Endodermal cell (in vitro differentiated cells): Measurements from ENCODE around the gene MLLT1. TPM values are rescaled to one million over a fixed set of nuclear protein-coding genes. Genes with fewer than 3 reads are reported as not detected.
A peak's percentile ranks its signal among the peaks of the same experiment; 100 is the strongest.

Experiments
- DNase-seq: peaks from one replicate; pipeline ENCODE4 v3.0.0-alpha.2; 2017
- H3K27ac ChIP-seq: 2 replicates; pipeline ENCODE4 v1.5.1; 2013; ENCODE audit warnings: mild to moderate bottlenecking, low read depth, low read length, moderate library complexity
- H3K27me3 ChIP-seq: 2 replicates; pipeline ENCODE4 v1.6.1; 2013; ENCODE audit warnings: mild to moderate bottlenecking, low read length, moderate library complexity; ENCODE audit not compliant: insufficient read depth, control insufficient read depth, poor library complexity, severe bottlenecking
- H3K36me3 ChIP-seq: 2 replicates; pipeline ENCODE4 v1.7.0; 2013; ENCODE audit warnings: mild to moderate bottlenecking, low read length, moderate library complexity; ENCODE audit not compliant: control insufficient read depth, insufficient read depth
- H3K4me1 ChIP-seq: one replicate; pipeline ENCODE4 v1.7.0; 2013; ENCODE audit warnings: low read length; ENCODE audit not compliant: control insufficient read depth, insufficient read depth
- H3K4me3 ChIP-seq: 2 replicates; pipeline ENCODE4 v1.5.1; 2013; ENCODE audit warnings: mild to moderate bottlenecking, low read length, moderate library complexity
- H3K9ac ChIP-seq: 2 replicates; pipeline ENCODE4 v1.6.1; 2013; ENCODE audit warnings: mild to moderate bottlenecking, low read length, moderate library complexity; ENCODE audit not compliant: poor library complexity, severe bottlenecking; ENCODE audit errors: extremely low read depth
- H3K9me3 ChIP-seq: 2 replicates; pipeline ENCODE4 v1.6.1; 2013; ENCODE audit warnings: mild to moderate bottlenecking, low read length, moderate library complexity; ENCODE audit not compliant: control insufficient read depth
- H3K27ac Mint-ChIP-seq: 2 replicates; pipeline ENCODE4 v1.8.0; 2020; ENCODE audit warnings: mixed read lengths
- H3K27me3 Mint-ChIP-seq: 2 replicates; pipeline ENCODE4 v1.8.0; 2021; ENCODE audit warnings: mild to moderate bottlenecking, mixed read lengths; ENCODE audit not compliant: insufficient read depth
- H3K36me3 Mint-ChIP-seq: 2 replicates; pipeline ENCODE4 v1.8.0; 2020; ENCODE audit warnings: low read depth, mixed read lengths
- H3K4me1 Mint-ChIP-seq: 2 replicates; pipeline ENCODE4 v1.8.0; 2020; ENCODE audit warnings: mixed read lengths
- H3K4me3 Mint-ChIP-seq: 2 replicates; pipeline ENCODE4 v1.8.0; 2020; ENCODE audit warnings: mild to moderate bottlenecking, moderate library complexity, mixed read lengths
- H3K9me3 Mint-ChIP-seq: 2 replicates; pipeline ENCODE4 v1.8.0; 2020; ENCODE audit warnings: mild to moderate bottlenecking, mixed read lengths
- WGBS, 2 experiments: methylation state at CpG; one replicate each; pipeline versions ENCODE4 v1.1.5 to v1.1.7; 2013; ENCODE audit warnings: missing lambda C conversion rate in 2 of 2, mixed read lengths in 1 of 2; ENCODE audit not compliant: insufficient coverage in 1 of 2, insufficient read length in 1 of 2; 5-methylcytosine and 5-hydroxymethylcytosine counted together
- total RNA-seq, 2 donors: library from RNA; stranded (reverse); fragmentation: NEBNext Ultra II Directional in 1 of 2; extraction: Animal tissue kit (Norgen Biotek cat#: 25700) in 1 of 2; gene quantifications; 2 replicates in 1 of 2; 3 replicates in 1 of 2; pipeline ENCODE4 v1.2.1, GENCODE V29; 2021
- TF ChIP-seq, protein P1 (sequence below): fragments of 200-600 bp; sonication (generic); conservative IDR thresholded peaks from 2 replicates; pipeline ENCODE4 v1.5.0; 2021; ENCODE audit warnings: antibody characterized with exemption, mild to moderate bottlenecking

Gene MLLT1
- total RNA-seq, 2 donors from 2014 or later = 50.1 to 51.8 TPM

DNA sequence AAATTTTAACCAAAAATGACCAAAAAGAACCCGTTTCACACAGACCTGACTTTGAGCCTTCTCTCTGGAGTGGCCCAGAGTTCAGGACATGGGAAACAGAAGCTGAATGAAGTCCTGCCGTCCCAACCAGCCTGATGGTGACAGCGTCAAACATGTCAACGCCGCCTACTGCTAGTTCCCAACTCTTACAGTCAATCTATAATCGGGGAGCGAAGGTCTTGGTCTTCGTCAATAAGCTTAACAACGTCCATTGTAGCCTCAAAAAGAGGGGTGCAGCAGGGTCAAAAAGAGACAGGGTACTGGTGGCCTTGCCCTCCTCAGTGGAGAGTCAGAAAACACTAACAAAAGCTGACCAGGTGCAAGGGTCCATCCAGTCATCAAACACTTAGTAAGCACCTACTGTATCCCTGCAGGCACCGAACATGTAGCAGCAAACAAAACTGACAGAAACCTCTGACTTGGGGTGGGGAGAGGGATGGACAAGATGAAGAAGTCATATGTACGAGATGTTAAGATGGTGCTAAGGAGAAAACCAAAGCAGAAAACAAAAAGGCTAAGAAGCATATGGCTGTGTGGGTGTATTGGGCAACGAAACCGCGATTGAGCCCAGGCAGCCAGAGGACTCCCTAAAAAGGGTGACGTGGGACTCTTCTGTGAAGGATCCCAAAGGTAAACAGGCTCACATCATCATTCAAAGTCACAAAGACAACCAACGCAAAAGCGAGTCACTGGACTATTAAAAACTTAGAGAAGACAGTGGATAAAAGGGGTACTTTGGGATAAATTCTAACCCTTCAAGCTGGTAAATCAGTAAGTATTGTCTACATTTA, 12.0 kb downstream of the MLLT1 start:
- Histone ChIP-seq H3K4me1 (peaks cover 11% of the 10 kb centered on the region), H3K9ac (no peak overlapping the region), H3K4me3 (no peak overlapping the region), H3K9me3 (no peaks in the 10 kb centered on the region), H3K27ac (no peak overlapping the region), H3K36me3 (peaks cover 54% of the 10 kb centered on the region), H3K27me3 (no peaks in the 10 kb centered on the region)
- H3K27me3 Mint-ChIP-seq = no peaks in the 10 kb centered on the region
- DNase-seq = no peak
- peaks cover 58% of the 10 kb centered on the region for H3K36me3 Mint-ChIP-seq
- H3K27ac Mint-ChIP-seq = peak overlapping the region; percentile 27
- TF ChIP-seq, protein P1, sequence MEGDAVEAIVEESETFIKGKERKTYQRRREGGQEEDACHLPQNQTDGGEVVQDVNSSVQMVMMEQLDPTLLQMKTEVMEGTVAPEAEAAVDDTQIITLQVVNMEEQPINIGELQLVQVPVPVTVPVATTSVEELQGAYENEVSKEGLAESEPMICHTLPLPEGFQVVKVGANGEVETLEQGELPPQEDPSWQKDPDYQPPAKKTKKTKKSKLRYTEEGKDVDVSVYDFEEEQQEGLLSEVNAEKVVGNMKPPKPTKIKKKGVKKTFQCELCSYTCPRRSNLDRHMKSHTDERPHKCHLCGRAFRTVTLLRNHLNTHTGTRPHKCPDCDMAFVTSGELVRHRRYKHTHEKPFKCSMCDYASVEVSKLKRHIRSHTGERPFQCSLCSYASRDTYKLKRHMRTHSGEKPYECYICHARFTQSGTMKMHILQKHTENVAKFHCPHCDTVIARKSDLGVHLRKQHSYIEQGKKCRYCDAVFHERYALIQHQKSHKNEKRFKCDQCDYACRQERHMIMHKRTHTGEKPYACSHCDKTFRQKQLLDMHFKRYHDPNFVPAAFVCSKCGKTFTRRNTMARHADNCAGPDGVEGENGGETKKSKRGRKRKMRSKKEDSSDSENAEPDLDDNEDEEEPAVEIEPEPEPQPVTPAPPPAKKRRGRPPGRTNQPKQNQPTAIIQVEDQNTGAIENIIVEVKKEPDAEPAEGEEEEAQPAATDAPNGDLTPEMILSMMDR = no peak
- peaks cover 15% of the 10 kb centered on the region for H3K4me1 Mint-ChIP-seq
- 89 to 91% methylated on average over 12 to 17 of the region's 17 CpGs for WGBS, 2 experiments
- H3K9me3 Mint-ChIP-seq = no peaks in the 10 kb centered on the region
- no peak overlapping the region for H3K4me3 Mint-ChIP-seq

DNA sequence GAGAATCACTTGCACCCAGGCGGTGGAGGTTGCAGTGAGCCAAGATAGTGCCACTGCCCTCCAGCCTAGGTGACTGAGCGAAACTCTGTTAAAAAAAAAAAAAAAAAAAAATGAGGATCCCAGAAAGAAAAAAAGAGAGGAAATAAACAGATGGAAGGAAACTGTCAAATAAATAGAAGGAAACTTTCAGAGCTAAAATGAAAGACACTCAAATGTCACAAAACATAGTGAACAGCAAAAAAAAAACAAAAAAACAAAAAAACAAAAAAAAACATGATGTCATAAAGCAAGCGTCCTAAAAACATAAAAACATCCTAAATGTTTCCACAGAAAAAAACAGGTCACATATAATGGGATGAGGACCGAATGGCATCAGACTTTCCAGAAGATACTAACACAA, 15.0 kb downstream of the MLLT1 start:
- Histone ChIP-seq H3K9ac (no peak overlapping the region), H3K27me3 (no peaks in the 10 kb centered on the region), H3K9me3 (no peaks in the 10 kb centered on the region), H3K4me1 (no peaks in the 10 kb centered on the region), H3K4me3 (no peak overlapping the region), H3K27ac (no peak overlapping the region), H3K36me3 (peaks cover 71% of the 10 kb centered on the region)
- H3K36me3 Mint-ChIP-seq = peaks cover 60% of the 10 kb centered on the region
- no peak overlapping the region for H3K4me3 Mint-ChIP-seq
- H3K9me3 Mint-ChIP-seq = no peaks in the 10 kb centered on the region
- no peak for DNase-seq
- no peaks in the 10 kb centered on the region for H3K27me3 Mint-ChIP-seq
- 93 to 100% methylated on average over 3 to 4 of the region's 4 CpGs for WGBS, 2 experiments
- H3K27ac Mint-ChIP-seq = no peak overlapping the region
- H3K4me1 Mint-ChIP-seq = no peaks in the 10 kb centered on the region
- TF ChIP-seq, protein P1 = no peak

DNA sequence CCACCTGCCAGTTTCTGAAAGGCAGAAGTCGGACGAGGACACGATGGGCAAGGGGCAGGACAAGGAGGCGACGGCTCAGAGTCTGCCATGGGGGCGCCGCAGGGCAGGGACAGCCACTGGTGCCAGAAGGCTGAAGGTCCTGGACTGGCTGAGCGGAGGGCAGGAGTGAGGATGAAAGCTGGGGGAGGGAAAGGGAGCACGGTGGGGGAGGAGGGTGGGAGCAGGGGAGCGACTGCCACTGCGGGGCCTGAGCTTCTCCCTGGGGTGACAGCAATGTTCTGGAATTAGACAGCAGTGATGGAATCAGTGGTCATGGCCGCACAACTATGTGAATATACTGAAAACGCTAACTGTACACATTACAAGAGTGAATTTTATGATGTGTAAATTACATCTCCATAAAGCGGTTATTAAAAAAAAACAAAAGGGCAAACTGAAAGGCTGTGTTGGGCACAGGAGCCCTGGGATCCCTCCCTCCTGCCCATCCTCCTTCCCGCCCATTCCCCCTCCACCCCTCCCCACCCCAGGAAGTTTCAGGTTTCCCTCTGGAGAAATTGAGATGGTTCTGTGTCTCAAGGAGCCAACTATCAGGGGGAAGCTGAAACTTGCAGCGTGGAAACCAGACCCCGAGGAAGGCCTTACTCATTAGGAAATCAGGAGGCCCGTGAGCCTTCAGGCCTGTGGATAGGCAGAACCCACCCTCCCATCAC, 15.9 kb downstream of the MLLT1 start:
- H3K9me3 ChIP-seq = no peaks in the 10 kb centered on the region
- no peak overlapping the region for H3K9ac ChIP-seq
- Mint-ChIP-seq H3K4me3 (no peak overlapping the region), H3K9me3 (no peaks in the 10 kb centered on the region), H3K27me3 (no peaks in the 10 kb centered on the region), H3K4me1 (no peaks in the 10 kb centered on the region), H3K27ac (peak overlapping the region; percentile 58), H3K36me3 (peaks cover 62% of the 10 kb centered on the region)
- DNase-seq = no peak
- H3K36me3 ChIP-seq = peaks cover 73% of the 10 kb centered on the region
- 85 to 88% methylated on average over 12 to 18 of the region's 18 CpGs for WGBS, 2 experiments
- TF ChIP-seq, protein P1 = no peak
- H3K4me1 ChIP-seq = no peaks in the 10 kb centered on the region
- no peaks in the 10 kb centered on the region for H3K27me3 ChIP-seq
- no peak overlapping the region for H3K27ac ChIP-seq
- no peak overlapping the region for H3K4me3 ChIP-seq
